Measurements from ENCODE around the gene RAI1. TPM values are rescaled to one million over a fixed set of nuclear protein-coding genes. Genes with fewer than 3 reads are reported as not detected.
"Not testable (repeated sequence)": the region's sequence is repeated elsewhere in the genome, so short reads cannot be mapped to it uniquely, and the experiment has no call there.

RAI1 gene
- total RNA-seq, 1 donor from 2014 or later: 5.8 TPM

GRCh38 chr17:17663160-17664063 lies 17.8 kb upstream of the RAI1 start:
- DNase-seq (ENCODE audit: low read depth in 2 of 2): peak; percentile 84 to 96

DNA sequence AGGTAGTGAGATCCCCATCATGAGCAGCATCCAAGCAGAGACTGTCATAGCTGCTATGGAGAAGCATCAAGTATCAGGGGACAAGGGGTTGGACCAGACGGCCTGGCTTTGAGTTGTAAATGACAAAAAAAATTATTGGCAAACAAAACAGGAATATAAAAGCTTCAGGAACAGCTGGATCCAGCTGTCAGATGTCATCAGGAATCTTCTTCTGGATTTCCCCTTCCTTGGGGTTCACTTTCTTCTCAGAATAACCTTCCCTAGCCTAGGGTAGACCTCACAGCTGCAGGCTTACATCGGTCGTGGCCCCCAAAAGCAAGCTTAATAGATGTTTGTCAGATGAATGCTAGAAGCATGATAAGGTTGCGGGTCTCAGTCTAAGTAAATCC lies 17.2 kb upstream of the RAI1 start:
- DNase-seq (ENCODE audit: low read depth in 2 of 2): no peak

DNA sequence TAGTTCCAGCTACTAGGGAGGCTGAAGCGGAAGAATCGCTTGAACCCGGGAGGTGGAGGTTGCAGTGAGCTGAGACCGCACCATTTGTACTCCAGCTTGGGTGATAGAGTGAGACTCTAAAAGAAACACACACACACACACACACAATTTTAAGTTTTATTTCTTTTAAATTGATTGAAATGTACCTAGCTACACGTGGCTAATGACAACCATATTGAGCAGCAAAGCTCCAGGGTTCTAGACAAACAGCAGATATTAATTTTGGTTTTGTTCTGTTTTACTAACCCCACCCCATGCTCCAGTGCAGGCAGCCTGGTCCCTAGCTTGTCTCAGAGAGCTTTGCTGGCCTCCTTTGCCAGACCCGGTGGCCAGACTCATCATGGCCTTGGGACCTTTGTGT lies 16.0 kb upstream of the RAI1 start:
- no peak for DNase-seq (ENCODE audit: low read depth in 2 of 2)

DNA sequence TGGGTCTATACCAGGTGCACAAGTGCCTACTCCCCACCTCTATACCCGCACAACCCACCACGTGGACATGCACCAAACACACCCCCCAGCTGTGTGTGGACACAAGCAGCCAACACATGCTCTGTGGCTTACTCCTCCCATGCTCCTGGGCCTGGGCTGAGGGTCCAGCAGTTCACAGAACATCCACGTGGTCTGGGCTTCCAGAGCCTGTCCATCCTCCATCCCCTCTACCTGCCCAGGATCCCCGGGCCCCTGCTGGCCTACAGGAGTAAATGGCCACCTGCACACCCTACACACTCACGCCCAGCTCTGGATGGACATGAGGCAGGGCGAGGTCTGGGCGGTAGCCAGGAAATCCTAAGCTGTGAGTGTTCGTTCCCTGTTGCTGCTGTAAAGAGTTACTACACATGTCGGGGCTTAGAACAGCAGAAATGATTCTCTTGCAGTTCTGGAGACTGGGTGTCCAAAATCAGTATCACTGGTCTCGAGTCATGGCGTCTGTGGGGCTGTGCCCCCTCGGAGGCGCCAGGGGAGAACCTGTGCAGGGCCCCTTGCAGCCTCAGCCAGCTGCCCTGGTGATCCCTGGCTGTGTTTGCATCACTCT lies 15.0 kb upstream of the RAI1 start:
- no peak for DNase-seq (ENCODE audit: low read depth in 2 of 2)

- DNase-seq (ENCODE audit: low read depth in 2 of 2): no peak
These were observed 14.0 kb upstream of the RAI1 start for GRCh38 chr17:17667231-17667630.

DNA sequence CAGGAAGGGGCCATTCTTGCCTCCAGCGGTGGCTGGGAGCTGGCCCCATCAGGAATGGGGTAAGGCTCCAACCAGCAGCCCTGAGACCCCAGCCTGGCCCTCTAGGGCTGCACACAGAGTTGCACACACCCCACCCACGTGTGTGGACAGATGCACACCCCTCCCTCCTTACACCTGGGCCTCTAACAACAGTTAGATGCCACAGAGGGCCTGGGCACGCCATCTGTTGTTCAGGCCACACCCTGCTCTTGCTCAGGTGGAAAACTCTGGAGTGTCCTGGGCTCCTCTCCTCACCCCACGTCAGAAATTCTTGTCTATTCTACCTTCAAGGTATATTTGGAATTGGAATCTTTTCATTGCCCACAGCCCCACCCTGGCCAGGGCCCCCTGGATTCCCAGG lies 13.3 kb upstream of the RAI1 start:
- DNase-seq (ENCODE audit: low read depth in 2 of 2): no peak

DNA sequence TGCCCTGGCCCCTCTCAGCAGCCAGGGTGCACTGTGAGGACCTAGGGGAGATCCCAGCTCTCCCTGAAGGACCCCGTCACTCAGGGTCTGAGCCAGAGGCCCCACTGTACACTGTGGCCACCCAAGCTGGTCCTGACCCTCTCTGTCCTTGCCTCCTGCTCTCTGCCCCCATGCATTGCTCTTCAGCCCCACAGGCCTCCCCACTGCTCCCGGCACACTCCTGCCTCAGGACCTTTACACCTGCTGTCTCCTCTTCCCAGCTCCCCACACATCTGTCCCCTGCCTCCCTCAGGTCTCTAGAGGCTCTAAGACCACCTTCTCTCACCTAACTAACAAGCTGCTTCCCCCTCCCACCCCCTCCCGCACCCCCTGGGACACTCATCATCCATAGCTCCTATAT lies 12.9 kb upstream of the RAI1 start:
- DNase-seq (ENCODE audit: low read depth in 2 of 2): no peak

DNA sequence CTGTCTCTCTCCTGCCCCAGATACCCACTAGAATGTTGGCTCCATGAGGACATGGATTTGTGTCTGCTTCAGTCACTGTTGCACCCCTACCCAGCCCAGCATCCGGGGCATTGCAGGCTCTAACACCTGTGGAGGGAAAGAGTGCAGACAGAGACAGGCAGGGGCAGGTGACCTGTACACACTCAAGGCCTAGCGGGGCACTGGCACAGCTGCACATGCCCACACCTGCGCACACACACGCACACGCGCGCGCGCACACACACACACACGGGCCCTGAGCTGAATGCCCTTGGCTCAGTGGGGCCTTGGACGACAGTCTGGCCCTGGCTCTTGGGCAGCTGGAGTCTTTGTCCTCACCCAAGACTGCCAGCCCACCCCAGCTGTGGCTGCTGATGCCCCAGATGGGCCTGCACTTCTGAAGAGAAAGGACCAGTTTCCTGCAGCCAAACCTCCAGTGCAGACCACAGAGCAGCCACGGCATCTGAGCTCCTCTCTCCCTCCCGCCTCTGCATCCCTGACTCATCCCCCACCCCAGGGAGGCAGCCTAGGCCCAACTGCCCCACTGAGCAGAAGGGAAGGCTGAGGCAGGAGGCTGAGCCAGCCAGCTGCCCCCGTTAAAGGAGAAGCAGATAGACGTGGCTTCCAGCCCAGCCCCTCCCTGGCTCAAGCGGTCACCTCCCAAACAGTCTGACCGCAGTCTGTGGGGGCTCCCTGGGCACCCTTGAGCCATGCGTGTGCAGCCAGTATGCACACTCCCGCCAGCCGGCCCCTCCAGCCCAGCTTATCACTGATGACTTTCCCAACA lies 12.3 kb upstream of the RAI1 start:
- no peak for DNase-seq (ENCODE audit: low read depth in 2 of 2)

GRCh38 chr17:17669580-17670235 lies 11.6 kb upstream of the RAI1 start:
- DNase-seq (ENCODE audit: low read depth in 2 of 2): no peak

GRCh38 chr17:17670701-17671305 lies 10.5 kb upstream of the RAI1 start:
- no peak for DNase-seq (ENCODE audit: low read depth in 2 of 2)

DNA sequence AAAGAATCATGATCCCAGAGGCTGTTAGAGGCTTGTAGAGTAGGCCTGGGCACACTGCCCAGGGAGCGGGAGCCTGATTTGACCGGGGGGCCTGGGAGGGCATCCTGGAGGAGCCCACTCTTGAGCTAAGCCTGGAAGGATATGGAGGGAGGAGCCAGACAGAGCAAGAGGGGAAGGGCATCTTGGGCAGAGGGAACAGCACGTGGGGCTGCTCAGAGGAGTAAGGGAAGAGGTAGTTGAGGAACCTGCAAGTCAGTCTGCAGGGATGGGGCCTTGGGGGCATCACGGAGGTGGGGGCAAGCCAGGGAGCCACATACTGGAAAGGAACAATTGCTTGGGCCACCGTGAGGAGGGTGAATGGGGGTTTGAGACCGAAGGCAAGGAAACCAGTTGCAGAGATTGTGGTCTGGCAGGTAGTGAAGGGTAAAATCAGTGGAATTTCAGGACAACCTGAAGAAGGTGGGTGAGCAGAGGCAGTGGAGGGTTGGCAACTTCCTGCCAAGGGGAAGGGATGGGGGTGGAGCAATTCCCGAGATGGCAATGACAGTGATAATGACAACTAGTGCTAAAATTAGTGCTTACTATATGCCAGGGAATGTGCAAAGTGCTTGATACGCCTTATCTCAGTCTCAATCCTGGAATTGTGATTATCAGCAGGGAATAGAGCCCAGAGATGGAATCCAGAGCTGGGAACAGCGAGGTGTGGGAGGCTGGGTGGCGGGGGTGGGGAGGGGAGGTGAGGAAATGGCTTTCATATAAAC lies 9.7 kb upstream of the RAI1 start:
- no peak for DNase-seq (ENCODE audit: low read depth in 2 of 2)

- DNase-seq (ENCODE audit: low read depth in 2 of 2): no peak
These were observed 8.5 kb upstream of the RAI1 start for GRCh38 chr17:17672453-17673368.

- no peak for DNase-seq (ENCODE audit: low read depth in 2 of 2)
These were observed 5.8 kb upstream of the RAI1 start for GRCh38 chr17:17675416-17675815.

DNA sequence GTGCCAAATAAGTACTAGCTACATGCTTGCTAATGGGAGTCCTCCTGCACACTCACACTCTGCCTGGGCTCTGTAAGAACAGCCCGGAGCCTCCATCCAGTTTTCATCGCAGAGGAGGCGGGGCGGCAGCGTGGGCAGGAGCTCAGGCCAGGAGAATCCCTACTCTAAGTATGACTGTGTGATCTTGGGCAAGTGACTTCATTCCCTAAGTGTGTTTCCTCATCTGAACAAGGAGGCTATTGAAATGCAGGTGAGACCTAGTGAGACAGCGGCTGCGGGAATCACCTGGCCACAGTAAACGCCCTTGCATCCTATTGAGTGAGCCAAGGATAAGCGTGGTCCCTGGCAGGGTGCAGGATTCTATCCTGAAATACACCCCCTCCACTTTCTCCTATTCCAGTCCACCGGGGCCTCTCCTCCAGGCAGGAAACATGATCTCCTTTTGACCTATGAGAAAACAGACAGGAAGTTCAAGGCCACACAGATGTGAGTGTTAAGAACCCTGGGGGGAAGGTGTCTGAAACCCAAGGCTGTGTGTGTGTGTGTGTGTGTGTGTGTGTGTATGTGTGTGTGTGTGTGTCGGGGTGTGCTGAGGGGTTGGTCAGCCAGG lies 5.2 kb upstream of the RAI1 start:
- peak in 1 of 2 donors; percentile 36 for DNase-seq (ENCODE audit: low read depth in 2 of 2)

DNA sequence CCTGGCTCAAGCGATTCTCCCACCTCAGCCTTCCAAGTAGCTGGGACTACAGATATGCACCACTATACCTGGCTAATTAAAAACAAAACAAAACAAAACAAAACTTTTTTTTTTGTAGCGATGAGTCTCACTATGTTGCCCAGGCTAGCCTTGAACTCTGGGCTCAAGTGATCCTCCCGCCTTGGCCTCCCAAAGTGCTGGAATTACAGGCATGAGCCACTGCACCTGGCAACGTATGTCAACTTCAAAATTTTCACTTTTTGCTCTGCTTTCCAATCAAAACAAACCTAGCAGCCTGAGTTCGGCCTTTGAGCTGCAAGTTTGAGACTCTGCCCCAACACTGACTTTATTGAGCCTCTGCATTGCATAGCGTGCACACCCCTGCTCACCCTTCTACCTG lies 4.5 kb upstream of the RAI1 start:
- DNase-seq (ENCODE audit: low read depth in 2 of 2): no peak

DNA sequence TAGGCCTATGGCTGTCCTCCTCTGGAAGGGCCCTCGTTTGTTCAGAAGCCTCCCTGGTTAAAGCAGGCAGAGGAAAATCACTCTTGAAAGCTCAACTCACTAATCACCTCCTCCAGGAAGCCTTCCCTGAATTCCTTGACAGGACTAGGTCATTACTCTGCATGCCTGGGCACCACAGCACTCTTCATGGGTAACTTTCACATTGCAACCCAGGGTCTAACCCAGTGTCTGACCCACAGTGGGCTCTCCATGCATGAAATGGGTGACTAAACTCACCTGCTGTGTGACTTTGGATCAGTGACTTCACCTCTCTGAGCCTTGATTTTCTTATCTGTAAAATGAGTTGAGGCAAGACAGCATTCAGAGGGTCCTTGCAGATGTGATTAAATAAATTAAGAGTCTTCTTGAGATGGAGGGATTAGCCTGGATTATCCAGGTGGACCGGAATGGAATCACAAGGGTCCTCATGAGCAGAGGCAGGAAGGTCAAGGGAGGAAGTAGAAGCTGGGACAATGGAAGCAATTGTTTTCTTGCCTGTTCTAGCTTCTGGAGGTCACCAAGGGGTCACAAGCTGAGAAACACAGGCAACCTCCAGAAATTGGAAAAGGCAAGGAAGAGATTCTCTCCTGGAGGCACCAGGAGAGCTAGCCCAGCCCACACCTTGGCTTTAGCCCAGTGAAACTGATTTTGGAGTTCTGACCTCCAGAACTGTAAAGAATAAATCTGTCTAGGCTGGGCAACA lies 3.8 kb upstream of the RAI1 start:
- DNase-seq (ENCODE audit: low read depth in 2 of 2): no peak

GRCh38 chr17:17678063-17678699 lies 3.1 kb upstream of the RAI1 start:
- DNase-seq (ENCODE audit: low read depth in 2 of 2): not testable (repeated sequence)

- no peak for DNase-seq (ENCODE audit: low read depth in 2 of 2)
These were observed 2.0 kb upstream of the RAI1 start for GRCh38 chr17:17679243-17679642.

All from lung microvascular endothelial cell (primary cell).